Right lobe of liver (tissue), 6 donors: ENCODE data around the gene CCDC138. TPM values are rescaled to one million over a fixed set of nuclear protein-coding genes. Genes with fewer than 3 reads are reported as not detected.

Experiments
- ATAC-seq, 4 donors: fragments of 200-7000 bp; cut with Tn5 transposase; one replicate each; pipeline ENCODE4 v1.9.1; 2020; ENCODE audit warnings: mild to moderate bottlenecking in 4 of 4, moderate library complexity in 4 of 4
- DNase-seq, 3 donors: peaks; one replicate each; pipeline ENCODE4 v3.0.0-alpha.2; 2020
- H3K27ac ChIP-seq, 3 donors: fragments of 200-600 bp; one replicate each; pipeline ENCODE4 v1.8.0; 2022
- H3K27me3 ChIP-seq, 2 donors: fragments of 200-600 bp; one replicate each; pipeline ENCODE4 v1.8.0; 2022
- H3K36me3 ChIP-seq, 4 donors: fragments of 200-600 bp; sonication (generic) in 1 of 4; one replicate each; pipeline versions ENCODE4 v1.5.1 to v1.8.0; 2017 to 2022; ENCODE audit warnings: control low read depth in 1 of 4
- H3K4me1 ChIP-seq, 4 donors: fragments of 200-600 bp; sonication (generic) in 1 of 4; one replicate each; pipeline versions ENCODE4 v1.5.1 to v1.8.0; 2017 to 2022; ENCODE audit warnings: control low read depth in 1 of 4
- H3K4me3 ChIP-seq, 3 donors: fragments of 200-600 bp; one replicate each; pipeline ENCODE4 v1.8.0; 2022
- H3K9me3 ChIP-seq, 4 donors: fragments of 200-600 bp; sonication (generic) in 1 of 4; one replicate each; pipeline versions ENCODE4 v1.5.1 to v1.8.0; 2017 to 2022; ENCODE audit warnings: control low read depth in 1 of 4
- CTCF ChIP-seq, 4 donors: fragments of 200-600 bp in 3 of 4; fragments of 450-650 bp in 1 of 4; IDR thresholded peaks; one replicate each; pipeline versions ENCODE4 v1.5.1 to v1.8.0; 2016 to 2022; ENCODE audit warnings: antibody characterized with exemption in 4 of 4, mild to moderate bottlenecking in 2 of 4
- POLR2A ChIP-seq: fragments of 450-650 bp; IDR thresholded peaks from one replicate; pipeline ENCODE4 v1.6.1; 2017; ENCODE audit warnings: antibody characterized with exemption, mild to moderate bottlenecking
- WGBS: methylation state at CpG from one replicate; pipeline ENCODE4 v1.1.6; 2018; ENCODE audit warnings: low coverage, low lambda C conversion rate; ENCODE audit not compliant: insufficient coverage; ENCODE audit errors: missing lambda C conversion rate; 5-methylcytosine and 5-hydroxymethylcytosine counted together
- intact Hi-C, 2 donors: fragments of 100-400 bp; cut with DNase I; formaldehyde crosslinking; loops; one replicate each; pipeline versions ENCODE4 v1.11.2 to v1.14.1; 2022
- total RNA-seq, 6 experiments: library from RNA; depleted of rRNA in 2 of 6; stranded (reverse); fragments of >200 nt in 2 of 6; fragmentation: NEBNext Ultra II Directional in 3 of 6; extraction: Animal tissue kit (Norgen Biotek cat#: 25700) in 3 of 6; gene quantifications; one replicate each; pipeline versions ENCODE4 v1.1.0 to v1.2.4, GENCODE V29; 2016 to 2023
- donor health status: DM: no; HTN: yes; CAD: no.
- donor health status: DM: no; HTN: no; CAD: no.
- donor health status: DM: no; HTN: no; CAD: no.
- donor health status: DM: no; HTN: yes; CAD: no.
- donor health status: DM: no; HTN: yes; CAD: no.

The CCDC138 gene
- total RNA-seq, 6 experiments from 2014 or later: 1.3 to 3.3 (median 2.4) TPM

GRCh38 chr2:108884619-108885018 lies 98.0 kb downstream of the CCDC138 start:
- intact Hi-C loops: no loop called here
- Histone ChIP-seq H3K27ac (no peak overlapping the region), H3K4me1 (no peaks in the 10 kb centered on the region), H3K36me3 (no peaks in the 10 kb centered on the region), H3K27me3 (no peaks in the 10 kb centered on the region), H3K9me3 (peaks cover 0 to under 1% (median 0%) of the 10 kb centered on the region in 4 donors), H3K4me3 (no peak overlapping the region)
- ATAC-seq (no peak), DNase-seq (no peak)
- WGBS: 55% methylated on average over 2 of the region's 6 CpGs
- TF ChIP-seq CTCF (IDR thresholded peaks at IDR 0.05) (no peak), POLR2A (no peak)

- Histone ChIP-seq H3K27ac (no peak overlapping the region), H3K4me3 (no peak overlapping the region), H3K27me3 (no peaks in the 10 kb centered on the region), H3K4me1 (peaks cover 0 to 4% (median under 1%) of the 10 kb centered on the region in 4 donors), H3K9me3 (peaks cover 0 to 2% (median 0%) of the 10 kb centered on the region in 4 donors), H3K36me3 (no peaks in the 10 kb centered on the region)
- DNase-seq (no peak), ATAC-seq (no peak)
- 100% methylated on average over 1 of the region's 1 CpG for WGBS
- TF ChIP-seq POLR2A (no peak), CTCF (IDR thresholded peaks at IDR 0.05) (no peak)
- intact Hi-C loops: no loop called here
These were observed 103.3 kb downstream of the CCDC138 start for GRCh38 chr2:108889907-108890306.

- Histone ChIP-seq H3K4me1 (peaks cover 0 to 11% (median 5%) of the 10 kb centered on the region in 4 donors), H3K27ac (no peak overlapping the region), H3K9me3 (peaks cover 0 to 2% (median 0%) of the 10 kb centered on the region in 4 donors), H3K27me3 (no peaks in the 10 kb centered on the region), H3K36me3 (no peaks in the 10 kb centered on the region), H3K4me3 (no peak overlapping the region)
- WGBS: 79% methylated on average over 1 of the region's 1 CpG
- ATAC-seq (no peak), DNase-seq (no peak)
- TF ChIP-seq CTCF (IDR thresholded peaks at IDR 0.05): no peak
- TF ChIP-seq POLR2A: no peak
- intact Hi-C loops: no loop called here
These were observed 106.7 kb downstream of the CCDC138 start for GRCh38 chr2:108893277-108893676.

GRCh38 chr2:108894766-108895165 lies 108.2 kb downstream of the CCDC138 start:
- intact Hi-C loops: no loop called here
- no peak overlapping the region for H3K4me3 ChIP-seq
- H3K27me3 ChIP-seq: no peaks in the 10 kb centered on the region
- DNase-seq (no peak), ATAC-seq (no peak)
- no peaks in the 10 kb centered on the region for H3K9me3 ChIP-seq
- peak overlapping the region in 2 of 3 donors; percentile 38 to 45 for H3K27ac ChIP-seq
- no peaks in the 10 kb centered on the region for H3K36me3 ChIP-seq
- TF ChIP-seq POLR2A: no peak
- no peak for TF ChIP-seq CTCF (IDR thresholded peaks at IDR 0.05)
- 51% methylated on average over 3 of the region's 3 CpGs for WGBS
- H3K4me1 ChIP-seq: peaks cover 0 to 11% (median 5%) of the 10 kb centered on the region in 4 donors

GRCh38 chr2:108895188-108895587 lies 108.6 kb downstream of the CCDC138 start:
- peak overlapping the region in 2 of 3 donors; percentile 45 to 48 for H3K27ac ChIP-seq
- peak in 1 of 3 donors; percentile 67 for DNase-seq

More at GRCh38 chr2:108895188-108895587, 108.6 kb downstream of the CCDC138 start:
- 52% methylated on average over 2 of the region's 2 CpGs for WGBS
- intact Hi-C loops: no loop called here
- H3K27me3 ChIP-seq: no peaks in the 10 kb centered on the region
- peak; percentile 94 to 98 (median 96) for ATAC-seq
- no peaks in the 10 kb centered on the region for H3K9me3 ChIP-seq
- no peaks in the 10 kb centered on the region for H3K36me3 ChIP-seq
- TF ChIP-seq POLR2A: no peak
- TF ChIP-seq CTCF (IDR thresholded peaks at IDR 0.05): no peak
- H3K4me3 ChIP-seq: no peak overlapping the region
- peaks cover 0 to 11% (median 5%) of the 10 kb centered on the region in 4 donors for H3K4me1 ChIP-seq
